Fibroblast of skin of back (primary cell): ENCODE measurements around the gene FGB.
"Not testable (repeated sequence)": the region's sequence is repeated elsewhere in the genome, so short reads cannot be mapped to it uniquely, and the experiment has no call there.

Experiments used
- DNase-seq: peaks from one replicate; pipeline ENCODE4 v3.0.0-alpha.2; 2013

The FGB gene

GRCh38 chr4:154566639-154567204, 3.9 kb downstream of the FGB start:
- no peak for DNase-seq

GRCh38 chr4:154569028-154569427, 6.2 kb downstream of the FGB start:
- no peak for DNase-seq

- DNase-seq = no peak
Observed at GRCh38 chr4:154569584-154569983, 6.8 kb downstream of the FGB start.

- DNase-seq = no peak
Observed at GRCh38 chr4:154573190-154573870, 10.5 kb downstream of the FGB start.

- DNase-seq = no peak
Observed at GRCh38 chr4:154574311-154574710, 11.5 kb downstream of the FGB start.

GRCh38 chr4:154577324-154577723, 14.5 kb downstream of the FGB start:
- DNase-seq = no peak

GRCh38 chr4:154578919-154579318, 16.1 kb downstream of the FGB start:
- no peak for DNase-seq

- DNase-seq = no peak
Observed at GRCh38 chr4:154579927-154580326, 17.1 kb downstream of the FGB start.

- DNase-seq = no peak
Observed at GRCh38 chr4:154582723-154583122, 19.9 kb downstream of the FGB start.

GRCh38 chr4:154583230-154583629, 20.4 kb downstream of the FGB start:
- no peak for DNase-seq

GRCh38 chr4:154583677-154584076, 20.9 kb downstream of the FGB start:
- no peak for DNase-seq

- DNase-seq = no peak
Observed at GRCh38 chr4:154584259-154584658, 21.4 kb downstream of the FGB start.

- no peak for DNase-seq
Observed at GRCh38 chr4:154585369-154586018, 22.7 kb downstream of the FGB start.

GRCh38 chr4:154586296-154587033, 23.7 kb downstream of the FGB start:
- no peak for DNase-seq

GRCh38 chr4:154588198-154588597, 25.4 kb downstream of the FGB start:
- no peak for DNase-seq

GRCh38 chr4:154589296-154590197, 26.7 kb downstream of the FGB start:
- no peak for DNase-seq

- DNase-seq = no peak
Observed at GRCh38 chr4:154590329-154591006, 27.7 kb downstream of the FGB start, which contains the start of gene FGA. FGA (minus strand) TSS chr4:154590742; CDS start chr4:154590687, 55 bp downstream.

- DNase-seq = no peak
Observed at GRCh38 chr4:154591890-154592289, 29.1 kb downstream of the FGB start.

GRCh38 chr4:154593868-154594267, 31.1 kb downstream of the FGB start:
- no peak for DNase-seq

GRCh38 chr4:154594343-154594742, 31.5 kb downstream of the FGB start:
- not testable (repeated sequence) for DNase-seq

GRCh38 chr4:154595807-154596206, 33.0 kb downstream of the FGB start:
- no peak for DNase-seq

- not testable (repeated sequence) for DNase-seq
Observed at GRCh38 chr4:154597281-154597680, 34.5 kb downstream of the FGB start.
